Calu3 (cell line): ENCODE measurements around the gene TOM1L2. TPM values are rescaled to one million over a fixed set of nuclear protein-coding genes. Genes with fewer than 3 reads are reported as not detected.

ENCODE experiments used
- BruUV-seq: library from RNA; stranded (reverse); fragments of 400-500 nt; replicated peaks from 2 replicates; lab custom pipeline; 2021; lab: Mats Ljungman, UMichigan
- CTCF ChIA-PET: fragments of 300-600 bp; sonication (Branson Sonifier 250); formaldehyde crosslinking; loops from one replicate; lab custom pipeline; 2022; ENCODE audit warnings: antibody characterized with exemption; lab: Charles Lee
- DNase-seq: peaks from one replicate; pipeline ENCODE4 v3.0.0; 2022
- H3K27ac Mint-ChIP-seq: one replicate; pipeline ENCODE4 v1.8.0; 2022; ENCODE audit warnings: mixed read lengths; ENCODE audit not compliant: unreplicated experiment
- H3K27me3 Mint-ChIP-seq: one replicate; pipeline ENCODE4 v1.8.0; 2022; ENCODE audit warnings: mixed read lengths; ENCODE audit not compliant: unreplicated experiment
- H3K36me3 Mint-ChIP-seq: one replicate; pipeline ENCODE4 v1.8.0; 2022; ENCODE audit warnings: mild to moderate bottlenecking, moderate library complexity, mixed read lengths; ENCODE audit not compliant: insufficient read depth, unreplicated experiment
- H3K4me1 Mint-ChIP-seq: one replicate; pipeline ENCODE4 v1.8.0; 2022; ENCODE audit warnings: mild to moderate bottlenecking, low read depth, mixed read lengths; ENCODE audit not compliant: unreplicated experiment
- H3K4me3 Mint-ChIP-seq: one replicate; pipeline ENCODE4 v1.8.0; 2022; ENCODE audit warnings: mild to moderate bottlenecking, low read depth, moderate library complexity, mixed read lengths; ENCODE audit not compliant: unreplicated experiment
- H3K9me3 Mint-ChIP-seq: one replicate; pipeline ENCODE4 v1.8.0; 2022; ENCODE audit warnings: low read depth, mixed read lengths; ENCODE audit not compliant: unreplicated experiment
- CTCF ChIP-seq: fragments of 200-600 bp; IDR thresholded peaks from one replicate; pipeline ENCODE4 v1.8.0; 2022; ENCODE audit warnings: antibody characterized with exemption; ENCODE audit not compliant: unreplicated experiment
- intact Hi-C: fragments of 100-400 bp; cut with micrococcal nuclease; formaldehyde crosslinking; loops from one replicate; pipeline ENCODE4 v1.10.0; 2022; ENCODE audit not compliant: unreplicated experiment
- total RNA-seq: library from RNA; stranded (reverse); gene quantifications from 2 replicates; pipeline ENCODE4 v1.2.3, GENCODE V29; 2022

TOM1L2 gene
- total RNA-seq, 1 experiment from 2014 or later = 20.1 TPM

GRCh38 chr17:17924857-17925250, 47.3 kb downstream of the TOM1L2 start:
- DNase-seq = no peak
- no peaks in the 10 kb centered on the region for H3K9me3 Mint-ChIP-seq
- BruUV-seq = no TSS peak
- no peak overlapping the region for H3K27ac Mint-ChIP-seq
- CTCF ChIA-PET = no interaction called here
- no peaks in the 10 kb centered on the region for H3K27me3 Mint-ChIP-seq
- peaks cover 6% of the 10 kb centered on the region for H3K36me3 Mint-ChIP-seq
- intact Hi-C loops = loop anchor here (10.0 kb wide), 1 partner anchor 110 kb away; the partner anchor contains the start of genes ATPAF2 and GID4
- peaks cover 22% of the 10 kb centered on the region for H3K4me1 Mint-ChIP-seq
- TF ChIP-seq CTCF = no peak
- no peak overlapping the region for H3K4me3 Mint-ChIP-seq

- TF ChIP-seq CTCF = no peak
- Mint-ChIP-seq H3K4me3 (no peak overlapping the region), H3K27ac (no peak overlapping the region), H3K36me3 (peaks cover 6% of the 10 kb centered on the region), H3K27me3 (no peaks in the 10 kb centered on the region), H3K9me3 (no peaks in the 10 kb centered on the region), H3K4me1 (peaks cover 22% of the 10 kb centered on the region)
- DNase-seq = no peak
- CTCF ChIA-PET = no interaction called here
- BruUV-seq = no TSS peak
- intact Hi-C loops = loop anchor here (10.0 kb wide), 1 partner anchor 111 kb away; the partner anchor contains the start of genes ATPAF2 and GID4
Observed at GRCh38 chr17:17924131-17924856, 47.9 kb downstream of the TOM1L2 start.

- CTCF ChIA-PET = interaction anchor here (1.0 to 1.9 kb wide), 3 partner anchors 21 to 36 kb away, joined by 3 to 5 read pairs (median 4); no protein-coding TSS in a partner anchor
- intact Hi-C loops = loop anchor here (10.0 kb wide), 1 partner anchor 113 kb away; the partner anchor contains the start of genes ATPAF2 and GID4
- no peak for TF ChIP-seq CTCF
- peaks cover 6% of the 10 kb centered on the region for H3K36me3 Mint-ChIP-seq
- no peak for DNase-seq
- no peaks in the 10 kb centered on the region for H3K9me3 Mint-ChIP-seq
- H3K27ac Mint-ChIP-seq = peak overlapping the region; percentile 83
- H3K27me3 Mint-ChIP-seq = no peaks in the 10 kb centered on the region
- no TSS peak for BruUV-seq
- H3K4me1 Mint-ChIP-seq = peaks cover 22% of the 10 kb centered on the region
- peak overlapping the region; percentile 29 for H3K4me3 Mint-ChIP-seq
Observed at GRCh38 chr17:17922070-17922614, 50.1 kb downstream of the TOM1L2 start.

GRCh38 chr17:17921192-17922069, 50.8 kb downstream of the TOM1L2 start:
- peak overlapping the region; percentile 83 for H3K27ac Mint-ChIP-seq
- CTCF ChIA-PET = interaction anchor here (0.9 to 1.9 kb wide), 4 partner anchors 21 to 37 kb away, joined by 3 to 6 read pairs (median 4); no protein-coding TSS in a partner anchor
- intact Hi-C loops = loop anchor here (10.0 kb wide), 1 partner anchor 113 kb away; the partner anchor contains the start of genes ATPAF2 and GID4
- no peaks in the 10 kb centered on the region for H3K27me3 Mint-ChIP-seq
- peak overlapping the region; percentile 29 for H3K4me3 Mint-ChIP-seq
- H3K9me3 Mint-ChIP-seq = no peaks in the 10 kb centered on the region
- H3K36me3 Mint-ChIP-seq = peaks cover 6% of the 10 kb centered on the region
- no peak for TF ChIP-seq CTCF
- H3K4me1 Mint-ChIP-seq = peaks cover 22% of the 10 kb centered on the region
- DNase-seq = peak; percentile 30
- BruUV-seq = no TSS peak
